Smooth muscle cell (in vitro differentiated cells): Measurements from ENCODE around the gene PCDHB2. TPM values are rescaled to one million over a fixed set of nuclear protein-coding genes. Genes with fewer than 3 reads are reported as not detected.

Experiments used
- DNase-seq: peaks from one replicate; lab custom pipeline; 2025; ENCODE audit not compliant: unreplicated experiment; lab: John Stamatoyannopoulos, UW
- H2AFZ ChIP-seq: fragments of 200-600 bp; sonication (generic); 2 replicates; pipeline ENCODE4 v1.6.0; 2016; ENCODE audit warnings: antibody characterized with exemption, low read depth, mild to moderate bottlenecking
- H3F3A ChIP-seq: fragments of 200-600 bp; sonication (generic); 2 replicates; pipeline ENCODE4 v1.6.0; 2017; ENCODE audit warnings: antibody characterized with exemption, low read depth
- H3K27ac ChIP-seq: fragments of 200-600 bp; sonication (generic); 2 replicates; pipeline ENCODE4 v1.5.1; 2016; ENCODE audit warnings: low read depth, mild to moderate bottlenecking
- H3K27me3 ChIP-seq: fragments of 200-600 bp; sonication (generic); 2 replicates; pipeline ENCODE4 v1.6.1; 2016; ENCODE audit warnings: low read depth, mild to moderate bottlenecking
- H3K36me3 ChIP-seq: fragments of 200-600 bp; sonication (generic); 2 replicates; pipeline ENCODE4 v1.5.1; 2016; ENCODE audit warnings: low read depth
- H3K4me1 ChIP-seq: fragments of 200-600 bp; sonication (generic); 2 replicates; pipeline ENCODE4 v1.5.1; 2016; ENCODE audit warnings: low read depth
- H3K4me2 ChIP-seq: fragments of 200-600 bp; sonication (generic); 2 replicates; pipeline ENCODE4 v1.6.0; 2016; ENCODE audit warnings: mild to moderate bottlenecking
- H3K4me3 ChIP-seq: fragments of 200-600 bp; sonication (generic); 2 replicates; pipeline ENCODE4 v1.5.1; 2016; ENCODE audit warnings: mild to moderate bottlenecking
- H3K79me2 ChIP-seq: fragments of 200-600 bp; sonication (generic); 2 replicates; pipeline ENCODE4 v1.6.0; 2016; ENCODE audit warnings: low read depth, mild to moderate bottlenecking
- H3K9ac ChIP-seq: fragments of 200-600 bp; sonication (generic); 2 replicates; pipeline ENCODE4 v1.6.0; 2016; ENCODE audit warnings: low read depth
- H3K9me3 ChIP-seq: fragments of 200-600 bp; sonication (generic); replicated peaks from 2 replicates; pipeline ENCODE4 v1.5.1; 2016; ENCODE audit warnings: low read depth
- H4K20me1 ChIP-seq: fragments of 200-600 bp; sonication (generic); 2 replicates; pipeline ENCODE4 v1.6.0; 2016; ENCODE audit warnings: low read depth
- WGBS: methylation state at CpG from one replicate; pipeline ENCODE4 v1.1.7; 2016; ENCODE audit warnings: low lambda C conversion rate; 5-methylcytosine and 5-hydroxymethylcytosine counted together
- polyA plus RNA-seq: library from polyadenylated mRNA; unstranded; fragments of >200 nt; fragmentation: Nextera tagmentation; extraction: Ambion mirVana; gene quantifications from 2 replicates; pipeline ENCODE4 v1.2.1, GENCODE V29; 2016
- total RNA-seq: library from RNA; depleted of rRNA; stranded (reverse); fragments of >200 nt; gene quantifications from 2 replicates; pipeline ENCODE4 v1.2.3, GENCODE V29; 2014
- TF ChIP-seq, protein P1 (sequence below): fragments of 200-600 bp; sonication (generic); IDR thresholded peaks from 2 replicates; pipeline ENCODE4 v1.5.1; 2017; ENCODE audit warnings: borderline replicate concordance, mild to moderate bottlenecking, antibody characterized with exemption; ENCODE audit not compliant: insufficient read depth, poor library complexity, severe bottlenecking

PCDHB2 gene
- total RNA-seq, result 25.8 and 37.9 TPM in 2 replicates
- 32.8 and 41.6 TPM in 2 replicates for polyA plus RNA-seq

DNA sequence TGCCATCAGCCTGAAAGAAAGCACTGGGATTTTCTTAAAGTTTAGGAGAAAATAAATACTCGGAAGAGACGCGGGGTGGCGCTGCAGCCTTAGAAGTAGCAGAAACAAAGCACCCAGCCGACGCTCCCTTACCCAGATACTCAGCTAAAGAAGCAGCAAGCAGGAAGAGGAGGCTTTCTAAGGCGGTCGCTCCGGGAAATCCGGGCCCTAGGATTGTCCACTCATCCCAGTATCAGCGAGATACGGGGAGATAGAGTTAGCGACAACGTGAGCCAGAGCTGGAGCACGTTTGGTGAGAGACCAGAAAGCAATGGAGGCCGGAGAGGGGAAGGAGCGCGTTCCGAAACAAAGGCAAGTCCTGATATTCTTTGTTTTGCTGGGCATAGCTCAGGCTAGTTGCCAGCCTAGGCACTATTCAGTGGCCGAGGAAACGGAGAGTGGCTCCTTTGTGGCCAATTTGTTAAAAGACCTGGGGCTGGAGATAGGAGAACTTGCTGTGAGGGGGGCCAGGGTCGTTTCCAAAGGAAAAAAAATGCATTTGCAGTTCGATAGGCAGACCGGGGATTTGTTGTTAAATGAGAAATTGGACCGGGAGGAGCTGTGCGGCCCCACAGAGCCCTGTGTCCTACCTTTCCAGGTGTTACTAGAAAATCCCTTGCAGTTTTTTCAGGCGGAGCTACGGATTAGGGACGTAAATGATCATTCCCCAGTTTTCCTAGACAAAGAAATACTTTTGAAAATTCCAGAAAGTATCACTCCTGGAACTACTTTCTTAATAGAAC is at the start of gene PCDHB2:
Gene PCDHB2 (plus strand): TSS at position 135 of the 782 bp plus-strand sequence. CDS start 176 bp downstream, at position 311.
- 3% methylated on average over 29 of the region's 29 CpGs for WGBS
- peak; percentile 20 for DNase-seq
- H4K20me1 ChIP-seq, result no peaks in the 10 kb centered on the region
- H3K9me3 ChIP-seq, result peaks cover 14% of the 10 kb centered on the region
- H3K4me2 ChIP-seq, result peak within 1 kb of the TSS; percentile 88
- H3K4me3 ChIP-seq, result peak within 1 kb of the TSS; percentile 85
- H3K27ac ChIP-seq, result peak within 1 kb of the TSS; percentile 82
- no peaks in the 10 kb centered on the region for H3K27me3 ChIP-seq
- H3K9ac ChIP-seq, result peak within 1 kb of the TSS; percentile 90
- H3K79me2 ChIP-seq, result peaks cover 36% of the 10 kb centered on the region
- H2AFZ ChIP-seq, result peak within 1 kb of the TSS; percentile 98
- no peaks in the 10 kb centered on the region for H3F3A ChIP-seq
- H3K36me3 ChIP-seq, result peaks cover 24% of the 10 kb centered on the region
- TF ChIP-seq, protein P1, sequence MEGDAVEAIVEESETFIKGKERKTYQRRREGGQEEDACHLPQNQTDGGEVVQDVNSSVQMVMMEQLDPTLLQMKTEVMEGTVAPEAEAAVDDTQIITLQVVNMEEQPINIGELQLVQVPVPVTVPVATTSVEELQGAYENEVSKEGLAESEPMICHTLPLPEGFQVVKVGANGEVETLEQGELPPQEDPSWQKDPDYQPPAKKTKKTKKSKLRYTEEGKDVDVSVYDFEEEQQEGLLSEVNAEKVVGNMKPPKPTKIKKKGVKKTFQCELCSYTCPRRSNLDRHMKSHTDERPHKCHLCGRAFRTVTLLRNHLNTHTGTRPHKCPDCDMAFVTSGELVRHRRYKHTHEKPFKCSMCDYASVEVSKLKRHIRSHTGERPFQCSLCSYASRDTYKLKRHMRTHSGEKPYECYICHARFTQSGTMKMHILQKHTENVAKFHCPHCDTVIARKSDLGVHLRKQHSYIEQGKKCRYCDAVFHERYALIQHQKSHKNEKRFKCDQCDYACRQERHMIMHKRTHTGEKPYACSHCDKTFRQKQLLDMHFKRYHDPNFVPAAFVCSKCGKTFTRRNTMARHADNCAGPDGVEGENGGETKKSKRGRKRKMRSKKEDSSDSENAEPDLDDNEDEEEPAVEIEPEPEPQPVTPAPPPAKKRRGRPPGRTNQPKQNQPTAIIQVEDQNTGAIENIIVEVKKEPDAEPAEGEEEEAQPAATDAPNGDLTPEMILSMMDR, result peak; percentile 79
- H3K4me1 ChIP-seq, result no peaks in the 10 kb centered on the region

- Histone ChIP-seq H4K20me1 (no peaks in the 10 kb centered on the region), H3K4me2 (peak within 1 kb of the TSS; percentile 97), H3K36me3 (no peaks in the 10 kb centered on the region), H3K27me3 (peaks cover 31% of the 10 kb centered on the region), H3F3A (no peaks in the 10 kb centered on the region), H3K4me3 (peak within 1 kb of the TSS; percentile 83), H2AFZ (peak within 1 kb of the TSS; percentile 96), H3K4me1 (no peaks in the 10 kb centered on the region), H3K9ac (no peak within 1 kb of the TSS), H3K9me3 (no peaks in the 10 kb centered on the region), H3K79me2 (no peaks in the 10 kb centered on the region), H3K27ac (no peak within 1 kb of the TSS)
- WGBS, result 10% methylated on average over 20 of the region's 20 CpGs
- no peak for DNase-seq
- TF ChIP-seq, protein P1, result no peak
These were observed 43.5 kb upstream of the PCDHB2 start, which contains the start of gene PCDHB1 for GRCh38 chr5:141050622-141051520. Gene PCDHB1 (plus strand): TSS chr5:141051374. CDS start chr5:141051471, 97 bp downstream.

GRCh38 chr5:141051521-141051866 is 42.9 kb upstream of the PCDHB2 start:
- H3K9ac ChIP-seq, result no peak overlapping the region
- H3F3A ChIP-seq, result no peaks in the 10 kb centered on the region
- no peaks in the 10 kb centered on the region for H3K79me2 ChIP-seq
- no peak for DNase-seq
- H3K27ac ChIP-seq, result no peak overlapping the region
- H3K4me2 ChIP-seq, result peak overlapping the region; percentile 97
- H3K4me1 ChIP-seq, result no peaks in the 10 kb centered on the region
- TF ChIP-seq, protein P1, result no peak
- H3K4me3 ChIP-seq, result peak overlapping the region; percentile 83
- H3K9me3 ChIP-seq, result no peaks in the 10 kb centered on the region
- peaks cover 30% of the 10 kb centered on the region for H3K27me3 ChIP-seq
- WGBS, result 5% methylated on average over 19 of the region's 19 CpGs
- peak overlapping the region; percentile 96 for H2AFZ ChIP-seq
- no peaks in the 10 kb centered on the region for H4K20me1 ChIP-seq
- no peaks in the 10 kb centered on the region for H3K36me3 ChIP-seq
